Keratinocyte (primary cell): Measurements from ENCODE around the gene PPP1R2.

Experiments
- EZH2 ChIP-seq: IDR thresholded peaks from one replicate; pipeline ENCODE4 v1.6.1; 2012; ENCODE audit warnings: inconsistent platforms, mild to moderate bottlenecking, low read length, moderate library complexity
- TF ChIP-seq, protein P1 (sequence below), 3 experiments: IDR thresholded peaks in 1 of 3; conservative IDR thresholded peaks in 1 of 3; optimal IDR thresholded peaks in 1 of 3; 2 replicates in 2 of 3; 3 replicates in 1 of 3; pipeline versions ENCODE3 to v1.5.1; 2011; ENCODE audit warnings: low read length in 3 of 3, mild to moderate bottlenecking in 3 of 3, moderate library complexity in 2 of 3, control low read depth in 1 of 3, inconsistent platforms in 1 of 3; ENCODE audit not compliant: insufficient read depth in 2 of 3; ENCODE audit errors: extremely low read depth in 1 of 3

- TF ChIP-seq, protein P1, sequence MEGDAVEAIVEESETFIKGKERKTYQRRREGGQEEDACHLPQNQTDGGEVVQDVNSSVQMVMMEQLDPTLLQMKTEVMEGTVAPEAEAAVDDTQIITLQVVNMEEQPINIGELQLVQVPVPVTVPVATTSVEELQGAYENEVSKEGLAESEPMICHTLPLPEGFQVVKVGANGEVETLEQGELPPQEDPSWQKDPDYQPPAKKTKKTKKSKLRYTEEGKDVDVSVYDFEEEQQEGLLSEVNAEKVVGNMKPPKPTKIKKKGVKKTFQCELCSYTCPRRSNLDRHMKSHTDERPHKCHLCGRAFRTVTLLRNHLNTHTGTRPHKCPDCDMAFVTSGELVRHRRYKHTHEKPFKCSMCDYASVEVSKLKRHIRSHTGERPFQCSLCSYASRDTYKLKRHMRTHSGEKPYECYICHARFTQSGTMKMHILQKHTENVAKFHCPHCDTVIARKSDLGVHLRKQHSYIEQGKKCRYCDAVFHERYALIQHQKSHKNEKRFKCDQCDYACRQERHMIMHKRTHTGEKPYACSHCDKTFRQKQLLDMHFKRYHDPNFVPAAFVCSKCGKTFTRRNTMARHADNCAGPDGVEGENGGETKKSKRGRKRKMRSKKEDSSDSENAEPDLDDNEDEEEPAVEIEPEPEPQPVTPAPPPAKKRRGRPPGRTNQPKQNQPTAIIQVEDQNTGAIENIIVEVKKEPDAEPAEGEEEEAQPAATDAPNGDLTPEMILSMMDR (optimal IDR thresholded peaks at IDR 0.05 in 1 of 3, IDR thresholded peaks at IDR 0.05 in 1 of 3, conservative IDR thresholded peaks at IDR 0.05 in 1 of 3; ENCODE audit: extremely low read depth in 1 of 3, insufficient read depth in 2 of 3, low read length in 3 of 3) = no peak
- TF ChIP-seq EZH2 = no peak
Observed at GRCh38 chr3:195568630-195569029, 25.5 kb upstream of the PPP1R2 start.
